Loucy (cell line): ENCODE measurements around the gene HIVEP2.

Source experiments
- CTCF ChIP-seq: fragments of 200-600 bp; sonication (generic); conservative IDR thresholded peaks from 2 replicates; pipeline ENCODE4 v1.5.1; 2014; ENCODE audit warnings: mild to moderate bottlenecking, antibody characterized with exemption, low read length
- EZH2phosphoT487 ChIP-seq: fragments of 200-600 bp; IDR thresholded peaks from 2 replicates; pipeline ENCODE4 v1.6.1; 2018; ENCODE audit warnings: antibody characterized with exemption, mild to moderate bottlenecking, moderate library complexity, borderline replicate concordance

- TF ChIP-seq CTCF (no peak), EZH2phosphoT487 (no peak)
Measured at GRCh38 chr6:142833054-142833453, 111.9 kb downstream of the HIVEP2 start.
